PC-3 (cell line): ENCODE results near the gene C5. TPM values are rescaled to one million over a fixed set of nuclear protein-coding genes. Genes with fewer than 3 reads are reported as not detected.

Experiments
- ATAC-seq: fragments of 200-7000 bp; cut with Tn5 transposase; 2 replicates; pipeline ENCODE4 v1.9.1; 2020; ENCODE audit warnings: mild to moderate bottlenecking, moderate library complexity
- BruUV-seq: library from RNA; stranded (reverse); fragments of 400-500 nt; replicated peaks from 2 replicates; lab custom pipeline; 2021; lab: Mats Ljungman, UMichigan
- CTCF ChIA-PET: fragments of 300-600 bp; sonication (Branson Sonifier 250); formaldehyde crosslinking; loops from one replicate; lab custom pipeline; 2022; ENCODE audit warnings: antibody characterized with exemption; lab: Charles Lee
- POLR2A ChIA-PET: fragments of 300-600 bp; sonication (Branson Sonifier 250); formaldehyde crosslinking; loops from one replicate; lab custom pipeline; 2022; ENCODE audit warnings: antibody characterized with exemption; ENCODE audit not compliant: unreplicated experiment; lab: Charles Lee
- DNase-seq: peaks from one replicate; pipeline ENCODE4 v3.0.0-alpha.2; 2015
- H2AFZ ChIP-seq: fragments of 300-600 bp; sonication (generic); 2 replicates; pipeline ENCODE4 v1.6.0; 2016; ENCODE audit warnings: antibody characterized with exemption, low read length
- H3F3A ChIP-seq: fragments of 300-600 bp; sonication (generic); one replicate; pipeline ENCODE4 v1.6.0; 2017; ENCODE audit warnings: antibody characterized with exemption, low read length, control low read depth, mild to moderate bottlenecking; ENCODE audit not compliant: unreplicated experiment
- H3K27ac ChIP-seq: fragments of 300-600 bp; sonication (generic); 2 replicates; pipeline ENCODE4 v1.5.1; 2016; ENCODE audit warnings: mild to moderate bottlenecking, low read length
- H3K27me3 ChIP-seq: fragments of 300-600 bp; sonication (generic); 2 replicates; pipeline ENCODE4 v1.6.1; 2016; ENCODE audit warnings: low read length, mixed read lengths
- H3K36me3 ChIP-seq: fragments of 300-600 bp; sonication (generic); 2 replicates; pipeline ENCODE4 v1.6.1; 2016; ENCODE audit warnings: low read depth, mixed run types, low read length, mixed read lengths
- H3K4me1 ChIP-seq: fragments of 300-600 bp; sonication (generic); 2 replicates; pipeline ENCODE4 v1.5.1; 2016; ENCODE audit warnings: low read length; ENCODE audit not compliant: insufficient read depth
- H3K4me2 ChIP-seq: fragments of 300-600 bp; sonication (generic); 2 replicates; pipeline ENCODE4 v1.6.0; 2016; ENCODE audit warnings: low read length
- H3K4me3 ChIP-seq: fragments of 300-600 bp; sonication (generic); 2 replicates; pipeline ENCODE4 v1.5.1; 2016; ENCODE audit warnings: mild to moderate bottlenecking, low read length, mixed read lengths
- H3K79me2 ChIP-seq: fragments of 300-600 bp; sonication (generic); 2 replicates; pipeline ENCODE4 v1.6.1; 2017; ENCODE audit warnings: low read length, mixed read lengths
- H3K9ac ChIP-seq: fragments of 300-600 bp; sonication (generic); 2 replicates; pipeline ENCODE4 v1.6.0; 2016; ENCODE audit warnings: mild to moderate bottlenecking, low read length
- H3K9me2 ChIP-seq: fragments of 300-600 bp; sonication (generic); replicated peaks from 2 replicates; pipeline ENCODE4 v1.6.1; 2016; ENCODE audit warnings: mixed run types, low read length, mixed read lengths
- H3K9me3 ChIP-seq: fragments of 300-600 bp; sonication (generic); 2 replicates; pipeline ENCODE4 v1.6.1; 2016; ENCODE audit warnings: low read length, mixed read lengths
- H4K20me1 ChIP-seq: fragments of 300-600 bp; sonication (generic); 2 replicates; pipeline ENCODE4 v1.6.1; 2016; ENCODE audit warnings: low read length, mixed read lengths
- EZH2 ChIP-seq: fragments of 300-600 bp; sonication (generic); IDR thresholded peaks from one replicate; pipeline ENCODE4 v1.6.1; 2017; ENCODE audit warnings: antibody characterized with exemption, mild to moderate bottlenecking, low read length; ENCODE audit not compliant: unreplicated experiment
- EZH2phosphoT487 ChIP-seq: fragments of 300-600 bp; sonication (generic); IDR thresholded peaks from 2 replicates; pipeline ENCODE4 v1.6.1; 2018; ENCODE audit warnings: mild to moderate bottlenecking, antibody characterized with exemption, low read length, borderline replicate concordance
- intact Hi-C: fragments of 100-400 bp; cut with micrococcal nuclease; formaldehyde crosslinking; loops from 2 replicates; pipeline ENCODE4 v1.9.0; 2023
- total RNA-seq: library from RNA; depleted of rRNA; stranded (reverse); fragments of >200 nt; gene quantifications from 2 replicates; pipeline ENCODE4 v1.2.3, GENCODE V29; 2014
- TF ChIP-seq, protein P1 (sequence below): fragments of 300-600 bp; sonication (generic); conservative IDR thresholded peaks from 2 replicates; pipeline ENCODE4 v1.5.1; 2017; ENCODE audit warnings: antibody characterized with exemption, low read depth, mild to moderate bottlenecking, low read length

Gene C5
- total RNA-seq, 1 experiment from 2014 or later: 2.9 TPM

DNA sequence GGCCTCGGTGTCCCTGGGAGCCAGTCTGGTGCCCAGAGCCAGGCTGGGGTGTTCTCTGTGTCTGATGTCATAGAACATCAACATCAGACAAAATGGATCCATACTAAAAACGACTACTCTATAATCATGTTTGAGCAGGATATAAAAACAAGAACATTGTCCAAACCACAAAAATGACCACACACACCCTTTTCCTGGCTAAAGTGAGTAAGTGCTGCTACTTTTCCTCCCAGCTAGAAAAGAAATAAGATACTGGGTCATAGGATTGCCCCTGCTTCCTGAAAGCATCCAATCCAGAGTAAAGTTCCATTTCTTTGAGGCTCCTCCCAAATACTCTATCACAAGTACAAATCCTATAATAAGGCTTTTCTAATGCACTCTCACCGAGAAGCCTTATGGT lies 103.8 kb downstream of the C5 start:
- Histone ChIP-seq H2AFZ (no peak overlapping the region), H3K4me3 (no peak overlapping the region), H3K4me1 (peaks cover 46% of the 10 kb centered on the region), H3K79me2 (no peaks in the 10 kb centered on the region), H3K4me2 (peak overlapping the region; percentile 44), H3K9ac (no peak overlapping the region), H3K27ac (peak overlapping the region; percentile 25; the same call in 1 of the 2 replicates), H3K9me2 (no peaks in the 10 kb centered on the region), H4K20me1 (no peaks in the 10 kb centered on the region), H3F3A (peaks cover 8% of the 10 kb centered on the region), H3K27me3 (no peaks in the 10 kb centered on the region), H3K36me3 (no peaks in the 10 kb centered on the region), H3K9me3 (no peaks in the 10 kb centered on the region)
- no TSS peak for BruUV-seq
- intact Hi-C loops: no loop called here
- TF ChIP-seq EZH2phosphoT487: no peak
- TF ChIP-seq EZH2: no peak
- TF ChIP-seq, protein P1, sequence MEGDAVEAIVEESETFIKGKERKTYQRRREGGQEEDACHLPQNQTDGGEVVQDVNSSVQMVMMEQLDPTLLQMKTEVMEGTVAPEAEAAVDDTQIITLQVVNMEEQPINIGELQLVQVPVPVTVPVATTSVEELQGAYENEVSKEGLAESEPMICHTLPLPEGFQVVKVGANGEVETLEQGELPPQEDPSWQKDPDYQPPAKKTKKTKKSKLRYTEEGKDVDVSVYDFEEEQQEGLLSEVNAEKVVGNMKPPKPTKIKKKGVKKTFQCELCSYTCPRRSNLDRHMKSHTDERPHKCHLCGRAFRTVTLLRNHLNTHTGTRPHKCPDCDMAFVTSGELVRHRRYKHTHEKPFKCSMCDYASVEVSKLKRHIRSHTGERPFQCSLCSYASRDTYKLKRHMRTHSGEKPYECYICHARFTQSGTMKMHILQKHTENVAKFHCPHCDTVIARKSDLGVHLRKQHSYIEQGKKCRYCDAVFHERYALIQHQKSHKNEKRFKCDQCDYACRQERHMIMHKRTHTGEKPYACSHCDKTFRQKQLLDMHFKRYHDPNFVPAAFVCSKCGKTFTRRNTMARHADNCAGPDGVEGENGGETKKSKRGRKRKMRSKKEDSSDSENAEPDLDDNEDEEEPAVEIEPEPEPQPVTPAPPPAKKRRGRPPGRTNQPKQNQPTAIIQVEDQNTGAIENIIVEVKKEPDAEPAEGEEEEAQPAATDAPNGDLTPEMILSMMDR: no peak
- ATAC-seq (peak; percentile 60), DNase-seq (peak; percentile 69)
- ChIA-PET CTCF (no interaction called here), POLR2A (no interaction called here)

DNA sequence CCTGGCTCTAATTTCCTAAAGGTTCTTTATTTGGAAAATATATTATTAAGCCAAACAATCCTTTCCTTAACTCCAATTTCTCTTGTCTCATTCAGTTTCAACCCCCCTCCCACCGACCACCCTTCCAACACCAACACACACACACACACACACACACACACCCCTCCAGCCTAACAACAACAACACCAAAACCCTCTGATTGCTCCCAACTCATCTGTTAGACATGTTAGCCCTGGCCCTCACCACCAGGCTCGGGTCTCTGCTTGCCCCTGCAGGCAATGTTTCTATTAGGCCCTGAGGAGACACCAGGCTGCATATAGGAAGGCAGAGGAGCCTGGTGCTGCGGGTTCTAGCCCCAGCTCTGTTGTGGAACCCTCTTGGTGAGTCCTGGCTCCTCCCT lies 105.1 kb downstream of the C5 start:
- H2AFZ ChIP-seq: no peak overlapping the region
- no peak overlapping the region for H3K9ac ChIP-seq
- no peak overlapping the region for H3K27ac ChIP-seq
- POLR2A ChIA-PET: no interaction called here
- ATAC-seq (no peak), DNase-seq (no peak)
- no peaks in the 10 kb centered on the region for H3K9me3 ChIP-seq
- H3K27me3 ChIP-seq: no peaks in the 10 kb centered on the region
- H3K79me2 ChIP-seq: no peaks in the 10 kb centered on the region
- TF ChIP-seq EZH2 (no peak), EZH2phosphoT487 (no peak)
- TF ChIP-seq, protein P1: no peak
- H3K4me2 ChIP-seq: no peak overlapping the region
- peaks cover 8% of the 10 kb centered on the region for H3F3A ChIP-seq
- no TSS peak for BruUV-seq
- H3K4me1 ChIP-seq: peaks cover 58% of the 10 kb centered on the region
- H3K36me3 ChIP-seq: no peaks in the 10 kb centered on the region
- intact Hi-C loops: loop anchor here (5.0 kb wide), 1 partner anchor 127 kb away; the partner anchor contains the start of gene CNTRL
- CTCF ChIA-PET: no interaction called here
- H3K9me2 ChIP-seq: no peaks in the 10 kb centered on the region
- H4K20me1 ChIP-seq: no peaks in the 10 kb centered on the region
- H3K4me3 ChIP-seq: no peak overlapping the region

DNA sequence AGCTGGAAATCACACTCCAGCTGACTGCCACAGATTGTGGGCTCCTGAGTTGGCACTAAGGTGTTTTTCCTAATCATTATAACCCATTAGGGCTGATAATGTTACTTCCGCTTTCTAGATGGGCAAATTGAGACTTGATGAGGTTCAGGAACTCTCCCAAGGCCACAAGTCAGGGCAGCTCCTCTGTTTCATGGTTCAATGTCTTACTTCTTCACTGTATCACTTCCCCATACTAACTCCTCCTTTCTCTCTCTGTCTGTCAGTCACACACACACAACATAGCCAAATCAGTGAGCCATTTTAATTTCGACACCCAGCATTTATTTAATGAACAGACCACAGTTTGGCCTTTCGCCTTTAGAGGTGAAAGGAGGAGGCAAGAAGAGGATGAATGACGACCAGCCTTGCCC lies 105.6 kb downstream of the C5 start:
- CTCF ChIA-PET: no interaction called here
- Histone ChIP-seq H3F3A (peaks cover 8% of the 10 kb centered on the region), H3K36me3 (no peaks in the 10 kb centered on the region), H3K9me3 (no peaks in the 10 kb centered on the region), H4K20me1 (no peaks in the 10 kb centered on the region), H3K79me2 (no peaks in the 10 kb centered on the region), H3K9me2 (no peaks in the 10 kb centered on the region), H3K9ac (no peak overlapping the region), H2AFZ (no peak overlapping the region), H3K4me3 (no peak overlapping the region), H3K4me1 (peaks cover 58% of the 10 kb centered on the region), H3K4me2 (no peak overlapping the region), H3K27me3 (no peaks in the 10 kb centered on the region), H3K27ac (no peak overlapping the region)
- POLR2A ChIA-PET: no interaction called here
- TF ChIP-seq EZH2: no peak
- no peak for TF ChIP-seq EZH2phosphoT487
- TF ChIP-seq, protein P1: no peak
- DNase-seq: no peak
- ATAC-seq: no peak
- no TSS peak for BruUV-seq
- intact Hi-C loops: loop anchor here (5.0 kb wide), 1 partner anchor 128 kb away; the partner anchor contains the start of gene CNTRL
